Activated T-cell treated with anti-CD3 and anti-CD28 coated beads, Interleukin-2, amount 50 U/mL, for 72 hours (primary cell): Measurements from ENCODE around the gene TRDMT1. TPM values are rescaled to one million over a fixed set of nuclear protein-coding genes. Genes with fewer than 3 reads are reported as not detected.

Experiments
- ATAC-seq, 2 donors: fragments of 150-1000 bp; cut with Tn5 transposase; replicated peaks in 1 of 2; 2 replicates each; pipeline ENCODE4 v1.10.0; 2021; ENCODE audit warnings: moderate library complexity in 2 of 2, mild to moderate bottlenecking in 1 of 2
- DNase-seq, 2 donors: peaks; one replicate each; pipeline ENCODE4 v3.0.0; 2021 to 2022; ENCODE audit warnings: mixed read lengths in 1 of 2
- H3K27ac Mint-ChIP-seq: one replicate; pipeline ENCODE4 v1.8.0; 2022; ENCODE audit warnings: mild to moderate bottlenecking, moderate library complexity, mixed read lengths
- H3K27me3 Mint-ChIP-seq: one replicate; pipeline ENCODE4 v1.8.0; 2022; ENCODE audit warnings: low read depth, mixed read lengths
- H3K36me3 Mint-ChIP-seq, 2 donors: one replicate each; pipeline ENCODE4 v1.8.0; 2022; ENCODE audit warnings: mixed read lengths in 2 of 2, mild to moderate bottlenecking in 1 of 2; ENCODE audit not compliant: insufficient read depth in 2 of 2
- H3K4me1 Mint-ChIP-seq: one replicate; pipeline ENCODE4 v1.8.0; 2022; ENCODE audit warnings: low read depth, mixed read lengths
- H3K4me3 Mint-ChIP-seq, 2 donors: one replicate each; pipeline ENCODE4 v1.8.0; 2022; ENCODE audit warnings: mild to moderate bottlenecking in 2 of 2, mixed read lengths in 2 of 2, moderate library complexity in 2 of 2
- H3K9me3 Mint-ChIP-seq, 2 donors: one replicate each; pipeline ENCODE4 v1.8.0; 2022; ENCODE audit warnings: mixed read lengths in 2 of 2
- total RNA-seq, 2 donors: library from RNA; stranded (reverse); gene quantifications; one replicate each; pipeline ENCODE4 v1.2.3, GENCODE V29; 2022

The TRDMT1 gene
- total RNA-seq, 2 donors from 2014 or later = 5.5 to 8.7 TPM

DNA sequence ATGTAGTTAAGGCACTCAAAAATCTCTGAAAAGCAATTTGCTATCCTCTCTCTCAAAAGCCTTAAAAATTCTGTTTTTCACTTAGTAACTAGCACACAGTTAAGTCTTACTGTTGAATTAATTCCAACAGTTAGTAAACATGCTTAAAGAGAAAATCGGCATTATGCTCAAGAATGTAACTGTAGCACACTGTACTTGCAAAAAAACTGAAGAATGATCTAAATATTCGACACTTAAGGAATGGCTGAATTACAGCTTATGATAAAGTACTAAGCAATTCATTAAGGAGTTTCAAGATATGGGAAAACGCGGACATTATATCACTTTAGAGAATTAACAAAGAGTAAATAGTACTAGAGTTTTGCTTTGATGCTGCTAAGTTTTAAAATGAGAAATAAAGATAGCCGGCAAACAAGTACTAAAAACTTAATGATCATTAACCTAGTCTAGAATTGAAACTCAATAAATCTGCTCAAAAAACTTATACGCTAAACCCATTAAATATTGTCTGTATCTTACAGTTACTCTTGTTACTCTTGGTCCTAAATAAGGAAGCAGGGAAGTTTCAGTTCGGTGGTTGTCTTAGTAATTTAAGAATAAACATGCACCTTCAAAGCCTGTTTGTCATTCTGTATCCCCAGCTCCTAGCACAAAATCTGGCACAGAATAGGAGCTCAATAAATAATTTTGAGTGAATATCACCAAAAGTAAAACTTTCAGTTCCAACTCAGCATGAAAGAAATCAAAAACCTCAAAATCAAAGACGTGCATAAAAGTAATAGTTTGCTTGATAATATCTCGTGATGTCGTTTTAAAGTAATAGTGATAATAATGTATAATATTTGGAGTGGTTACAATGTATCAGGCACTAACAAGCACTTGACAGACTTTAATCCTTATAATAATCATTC, 1.2 kb downstream of the TRDMT1 start:
- Mint-ChIP-seq H3K27me3 (no peaks in the 10 kb centered on the region), H3K4me3 (peak overlapping the region; percentile 91 to 97), H3K36me3 (no peaks in the 10 kb centered on the region), H3K9me3 (peaks cover 0 to 3% of the 10 kb centered on the region in 2 donors), H3K4me1 (peaks cover 45% of the 10 kb centered on the region), H3K27ac (peak overlapping the region; percentile 96)
- ATAC-seq = no peak
- no peak for DNase-seq

DNA sequence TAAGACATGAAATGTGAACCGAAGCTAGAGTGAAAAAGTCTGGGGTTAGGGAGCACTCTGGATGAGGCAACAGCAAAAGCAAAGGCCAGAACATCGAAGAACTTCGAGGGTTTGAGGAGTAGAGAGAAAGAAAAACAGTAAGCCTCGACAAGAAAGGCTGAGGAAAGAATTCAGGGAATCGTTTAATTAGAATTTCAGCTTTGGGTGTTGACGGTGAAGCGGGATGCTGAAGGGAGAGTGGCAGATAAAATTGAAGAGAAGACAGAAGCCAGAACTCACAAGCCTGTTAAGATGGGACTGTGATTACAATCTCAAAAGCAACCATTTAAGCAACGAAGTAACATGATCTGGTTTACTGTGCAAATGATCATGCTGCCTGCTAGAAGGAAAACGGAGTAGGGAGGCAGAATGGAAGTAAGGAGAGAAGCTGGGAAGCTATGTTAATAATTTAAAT, 2.1 kb downstream of the TRDMT1 start:
- DNase-seq (no peak), ATAC-seq (no peak)
- Mint-ChIP-seq H3K27me3 (no peaks in the 10 kb centered on the region), H3K27ac (no peak overlapping the region), H3K9me3 (peaks cover 0 to 3% of the 10 kb centered on the region in 2 donors), H3K4me1 (peaks cover 41% of the 10 kb centered on the region), H3K36me3 (no peaks in the 10 kb centered on the region), H3K4me3 (peak overlapping the region; percentile 1 to 97)

DNA sequence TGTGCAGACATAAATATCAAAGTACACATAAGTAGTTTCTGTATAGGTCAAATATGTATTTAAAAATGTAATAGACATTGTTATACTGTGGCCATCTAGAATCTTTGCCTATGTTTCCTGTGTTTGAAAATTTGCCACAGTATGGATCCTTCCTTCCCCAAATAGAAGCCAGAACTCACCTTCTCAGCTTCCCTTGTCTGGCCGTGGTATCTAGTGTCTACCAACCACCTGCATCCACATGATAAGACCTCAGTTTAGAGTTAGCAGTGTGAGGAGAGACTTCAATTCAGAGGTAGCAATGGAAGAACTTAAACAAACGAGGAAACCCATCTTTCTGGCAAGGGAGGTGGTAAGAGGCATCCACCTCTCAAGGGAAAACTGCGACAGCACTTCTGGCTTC, 4.9 kb downstream of the TRDMT1 start:
- Mint-ChIP-seq H3K27me3 (no peaks in the 10 kb centered on the region), H3K36me3 (peaks cover 0 to 2% of the 10 kb centered on the region in 2 donors), H3K4me3 (no peak overlapping the region), H3K9me3 (peaks cover 0 to 1% of the 10 kb centered on the region in 2 donors), H3K27ac (no peak overlapping the region), H3K4me1 (peaks cover 21% of the 10 kb centered on the region)
- ATAC-seq (no peak), DNase-seq (no peak)

DNA sequence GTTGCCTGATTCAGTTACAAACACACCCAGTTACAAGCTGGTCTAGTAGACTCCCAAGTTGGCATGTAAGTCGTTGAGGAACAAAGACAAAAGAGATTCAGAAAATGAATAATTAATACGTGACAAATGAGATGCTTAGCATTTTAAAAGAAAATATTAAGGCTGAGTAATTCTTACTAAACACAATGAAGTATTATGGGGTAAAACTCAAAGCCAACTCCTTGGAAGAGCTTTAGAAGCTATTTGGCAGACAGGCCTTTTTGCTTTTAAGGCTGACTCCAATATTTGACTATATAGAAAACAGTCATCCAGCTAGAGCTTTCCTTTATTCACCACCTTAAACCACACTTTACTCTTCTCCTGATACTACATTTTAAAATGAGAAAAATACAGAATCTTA, 5.4 kb downstream of the TRDMT1 start:
- DNase-seq = no peak
- ATAC-seq = no peak
- Mint-ChIP-seq H3K27ac (no peak overlapping the region), H3K9me3 (peaks cover 0 to 1% of the 10 kb centered on the region in 2 donors), H3K36me3 (peaks cover 0 to 2% of the 10 kb centered on the region in 2 donors), H3K4me1 (peaks cover 20% of the 10 kb centered on the region), H3K27me3 (no peaks in the 10 kb centered on the region), H3K4me3 (no peak overlapping the region)

DNA sequence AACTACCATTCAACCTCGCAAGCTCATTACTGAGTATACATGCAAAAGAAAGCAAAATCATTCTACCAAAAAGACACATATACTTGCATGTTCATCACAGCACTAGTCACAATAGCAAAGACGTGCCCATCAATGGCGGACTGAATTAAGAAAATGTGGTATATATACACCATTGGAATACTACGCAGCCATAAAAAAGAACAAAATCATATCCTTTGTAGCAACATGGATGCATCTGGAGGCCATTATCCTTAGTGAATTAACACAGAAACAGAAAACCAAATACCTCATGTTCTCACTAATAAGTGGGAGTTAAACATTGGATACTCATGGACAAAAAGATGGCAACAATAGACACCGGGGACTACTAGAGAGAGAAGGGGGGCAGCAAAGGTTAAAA, 6.4 kb downstream of the TRDMT1 start:
- H3K27me3 Mint-ChIP-seq = no peaks in the 10 kb centered on the region
- peaks cover 13% of the 10 kb centered on the region for H3K4me1 Mint-ChIP-seq
- peaks cover 0 to 1% of the 10 kb centered on the region in 2 donors for H3K9me3 Mint-ChIP-seq
- no peak for DNase-seq
- peaks cover 0 to 2% of the 10 kb centered on the region in 2 donors for H3K36me3 Mint-ChIP-seq
- no peak overlapping the region for H3K27ac Mint-ChIP-seq
- no peak overlapping the region for H3K4me3 Mint-ChIP-seq
- no peak for ATAC-seq

- H3K4me3 Mint-ChIP-seq = no peak overlapping the region
- H3K27ac Mint-ChIP-seq = no peak overlapping the region
- DNase-seq (no peak), ATAC-seq (no peak)
- peaks cover 0 to 2% of the 10 kb centered on the region in 2 donors for H3K36me3 Mint-ChIP-seq
- no peaks in the 10 kb centered on the region for H3K27me3 Mint-ChIP-seq
- H3K4me1 Mint-ChIP-seq = no peaks in the 10 kb centered on the region
- H3K9me3 Mint-ChIP-seq = peaks cover 0 to 1% of the 10 kb centered on the region in 2 donors
These were observed 10.9 kb downstream of the TRDMT1 start for GRCh38 chr10:17190602-17191001.

- H3K4me3 Mint-ChIP-seq = no peak overlapping the region
- no peak overlapping the region for H3K27ac Mint-ChIP-seq
- H3K27me3 Mint-ChIP-seq = no peaks in the 10 kb centered on the region
- DNase-seq = no peak
- H3K9me3 Mint-ChIP-seq = no peaks in the 10 kb centered on the region
- ATAC-seq = no peak
- H3K36me3 Mint-ChIP-seq = peaks cover 0 to under 1% of the 10 kb centered on the region in 2 donors
- H3K4me1 Mint-ChIP-seq = no peaks in the 10 kb centered on the region
These were observed 12.8 kb downstream of the TRDMT1 start for GRCh38 chr10:17188644-17189172.

- no peak overlapping the region for H3K27ac Mint-ChIP-seq
- no peaks in the 10 kb centered on the region for H3K4me1 Mint-ChIP-seq
- no peaks in the 10 kb centered on the region for H3K27me3 Mint-ChIP-seq
- no peak for DNase-seq
- no peak for ATAC-seq
- no peaks in the 10 kb centered on the region for H3K9me3 Mint-ChIP-seq
- H3K4me3 Mint-ChIP-seq = no peak overlapping the region
- H3K36me3 Mint-ChIP-seq = no peaks in the 10 kb centered on the region
These were observed 15.6 kb downstream of the TRDMT1 start for GRCh38 chr10:17185873-17186272.

DNA sequence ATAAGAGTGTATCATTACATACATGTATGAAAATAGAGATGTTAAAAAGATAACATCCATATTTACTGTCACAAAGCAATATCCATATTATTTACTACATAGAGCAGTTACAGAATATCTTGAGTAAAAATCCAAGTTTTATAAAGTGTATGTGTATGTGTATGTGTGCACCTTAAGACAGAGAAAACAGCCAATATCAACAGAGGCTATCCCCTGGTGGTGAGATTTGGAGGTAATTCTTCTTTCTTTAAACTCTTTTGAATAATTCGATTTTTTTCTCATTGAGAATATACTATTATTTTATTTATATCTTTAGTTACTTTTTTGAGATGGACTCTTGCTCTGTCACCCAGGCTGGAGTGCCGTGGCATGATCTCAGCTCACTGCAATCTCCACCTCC, 18.4 kb downstream of the TRDMT1 start:
- H3K27ac Mint-ChIP-seq = no peak overlapping the region
- ATAC-seq = no peak
- H3K4me1 Mint-ChIP-seq = no peaks in the 10 kb centered on the region
- H3K9me3 Mint-ChIP-seq = no peaks in the 10 kb centered on the region
- H3K36me3 Mint-ChIP-seq = no peaks in the 10 kb centered on the region
- H3K27me3 Mint-ChIP-seq = no peaks in the 10 kb centered on the region
- no peak overlapping the region for H3K4me3 Mint-ChIP-seq
- no peak for DNase-seq

GRCh38 chr10:17181751-17182150, 19.7 kb downstream of the TRDMT1 start:
- no peaks in the 10 kb centered on the region for H3K9me3 Mint-ChIP-seq
- no peak overlapping the region for H3K27ac Mint-ChIP-seq
- H3K4me3 Mint-ChIP-seq = no peak overlapping the region
- no peaks in the 10 kb centered on the region for H3K27me3 Mint-ChIP-seq
- no peaks in the 10 kb centered on the region for H3K4me1 Mint-ChIP-seq
- no peak for ATAC-seq
- DNase-seq = no peak
- H3K36me3 Mint-ChIP-seq = no peaks in the 10 kb centered on the region

DNA sequence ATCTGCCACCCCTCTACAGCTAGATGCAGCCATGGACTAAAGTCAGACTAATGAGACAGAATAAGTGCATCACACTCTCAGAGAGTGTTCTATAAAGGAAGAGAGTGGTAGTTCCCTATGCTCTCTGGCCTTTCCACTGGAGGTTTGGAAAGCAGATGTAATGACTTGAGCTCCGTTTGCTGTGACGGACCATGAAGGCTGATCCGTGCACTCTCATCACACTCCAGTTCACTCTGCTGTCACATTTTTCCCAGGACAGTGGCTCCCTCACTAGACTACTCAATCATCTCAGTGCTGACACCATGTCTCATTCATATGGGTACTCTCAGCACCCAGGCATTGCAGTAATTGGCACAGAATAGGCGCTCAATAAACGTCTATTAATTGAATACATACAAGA, 20.4 kb downstream of the TRDMT1 start:
- Mint-ChIP-seq H3K27me3 (no peaks in the 10 kb centered on the region), H3K36me3 (no peaks in the 10 kb centered on the region), H3K9me3 (no peaks in the 10 kb centered on the region), H3K27ac (no peak overlapping the region), H3K4me1 (no peaks in the 10 kb centered on the region), H3K4me3 (no peak overlapping the region)
- DNase-seq (no peak), ATAC-seq (no peak)

- no peak overlapping the region for H3K27ac Mint-ChIP-seq
- no peak overlapping the region for H3K4me3 Mint-ChIP-seq
- H3K4me1 Mint-ChIP-seq = peaks cover 10% of the 10 kb centered on the region
- H3K36me3 Mint-ChIP-seq = no peaks in the 10 kb centered on the region
- DNase-seq = no peak
- no peak for ATAC-seq
- H3K27me3 Mint-ChIP-seq = no peaks in the 10 kb centered on the region
- no peaks in the 10 kb centered on the region for H3K9me3 Mint-ChIP-seq
These were observed 22.5 kb downstream of the TRDMT1 start for GRCh38 chr10:17179002-17179401.

DNA sequence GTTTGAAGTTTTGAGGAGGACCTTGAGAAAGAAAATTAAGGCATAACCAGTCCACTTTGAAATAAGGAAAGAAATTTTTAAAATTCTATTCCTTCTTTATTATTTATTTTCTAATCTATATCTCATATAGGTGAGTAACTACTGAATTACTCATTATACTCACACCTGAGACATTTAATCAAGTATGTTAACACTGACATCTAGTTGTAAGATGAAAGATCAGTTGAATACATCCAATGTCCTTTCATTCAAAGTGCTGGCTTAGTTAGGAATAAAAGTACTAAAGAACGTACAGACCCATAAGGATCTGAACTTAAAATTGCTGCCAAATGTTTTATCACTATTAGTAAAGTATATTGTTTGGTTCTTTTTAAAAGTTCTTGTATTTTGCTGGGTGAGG, 23.5 kb downstream of the TRDMT1 start:
- H3K27ac Mint-ChIP-seq = no peak overlapping the region

More for the DNA sequence above, 23.5 kb downstream of the TRDMT1 start:
- DNase-seq (no peak), ATAC-seq (no peak)
- H3K9me3 Mint-ChIP-seq = no peaks in the 10 kb centered on the region
- H3K27me3 Mint-ChIP-seq = no peaks in the 10 kb centered on the region
- H3K36me3 Mint-ChIP-seq = no peaks in the 10 kb centered on the region
- H3K4me1 Mint-ChIP-seq = peaks cover 10% of the 10 kb centered on the region
- no peak overlapping the region for H3K4me3 Mint-ChIP-seq
